MM.1S (cell line): ENCODE data around the gene NFATC1.

Experiments
- DNase-seq: peaks from one replicate; pipeline ENCODE4 v3.0.0-alpha.2; 2015
- H2AFZ ChIP-seq: fragments of 300-600 bp; sonication (generic); 2 replicates; pipeline ENCODE4 v1.6.0; 2016; ENCODE audit warnings: antibody characterized with exemption, low read length
- H3F3A ChIP-seq: fragments of 300-600 bp; sonication (generic); 2 replicates; pipeline ENCODE4 v1.6.1; 2016; ENCODE audit warnings: mild to moderate bottlenecking, antibody characterized with exemption, low read length, moderate library complexity, mixed read lengths; ENCODE audit not compliant: insufficient read depth
- H3K27ac ChIP-seq: fragments of 300-600 bp; sonication (generic); 2 replicates; pipeline ENCODE4 v1.5.1; 2016; ENCODE audit warnings: mild to moderate bottlenecking, low read length
- H3K27me3 ChIP-seq: fragments of 300-600 bp; sonication (generic); replicated peaks from 2 replicates; pipeline ENCODE4 v1.6.0; 2016; ENCODE audit warnings: low read length; ENCODE audit not compliant: insufficient read depth
- H3K36me3 ChIP-seq: fragments of 300-600 bp; sonication (generic); replicated peaks from 2 replicates; pipeline ENCODE4 v1.6.1; 2016; ENCODE audit warnings: mild to moderate bottlenecking, low read length, mixed read lengths; ENCODE audit not compliant: insufficient read depth
- H3K4me1 ChIP-seq: fragments of 300-600 bp; sonication (generic); 2 replicates; pipeline ENCODE4 v1.6.1; 2016; ENCODE audit warnings: low read length, mixed read lengths
- H3K4me2 ChIP-seq: fragments of 300-600 bp; sonication (generic); 2 replicates; pipeline ENCODE4 v1.6.0; 2016; ENCODE audit warnings: low read depth, low read length
- H3K4me3 ChIP-seq: fragments of 300-600 bp; sonication (generic); 2 replicates; pipeline ENCODE4 v1.5.1; 2016; ENCODE audit warnings: low read length, mixed read lengths
- H3K79me2 ChIP-seq: fragments of 300-600 bp; sonication (generic); 2 replicates; pipeline ENCODE4 v1.6.1; 2016; ENCODE audit warnings: mixed run types, low read length, mixed read lengths
- H3K9ac ChIP-seq: fragments of 300-600 bp; sonication (generic); 2 replicates; pipeline ENCODE4 v1.6.1; 2016; ENCODE audit warnings: low read length, mixed read lengths
- H3K9me2 ChIP-seq: fragments of 300-600 bp; sonication (generic); replicated peaks from 2 replicates; pipeline ENCODE4 v1.6.1; 2016; ENCODE audit warnings: mild to moderate bottlenecking, low read length, mixed read lengths; ENCODE audit not compliant: insufficient read depth
- H3K9me3 ChIP-seq: fragments of 300-600 bp; sonication (generic); replicated peaks from 2 replicates; pipeline ENCODE4 v1.6.1; 2016; ENCODE audit warnings: mild to moderate bottlenecking, low read length, mixed read lengths; ENCODE audit not compliant: insufficient read depth
- H4K20me1 ChIP-seq: fragments of 300-600 bp; sonication (generic); 2 replicates; pipeline ENCODE4 v1.6.1; 2016; ENCODE audit warnings: mild to moderate bottlenecking, low read length, moderate library complexity, mixed read lengths; ENCODE audit not compliant: insufficient read depth
- CTCF ChIP-seq: fragments of 300-600 bp; sonication (generic); IDR thresholded peaks from 2 replicates; pipeline ENCODE4 v1.5.1; 2016; ENCODE audit warnings: antibody characterized with exemption, low read length, mixed read lengths
- EZH2 ChIP-seq: fragments of 300-600 bp; sonication (generic); optimal IDR thresholded peaks from 2 replicates; pipeline ENCODE3; 2017; ENCODE audit warnings: low read depth, mild to moderate bottlenecking, antibody characterized with exemption, low read length, mixed read lengths
- EZH2phosphoT487 ChIP-seq: fragments of 300-600 bp; sonication (generic); IDR thresholded peaks from 2 replicates; pipeline ENCODE4 v1.6.1; 2018; ENCODE audit warnings: antibody characterized with exemption, low read length

NFATC1 gene

GRCh38 chr18:79558933-79559416 is 163.2 kb downstream of the NFATC1 start:
- Histone ChIP-seq H3K4me3 (no peak overlapping the region), H3K9me2 (no peaks in the 10 kb centered on the region), H3K27me3 (no peaks in the 10 kb centered on the region), H3F3A (no peaks in the 10 kb centered on the region), H3K4me1 (no peaks in the 10 kb centered on the region), H3K9ac (no peak overlapping the region), H3K79me2 (no peaks in the 10 kb centered on the region), H3K4me2 (no peak overlapping the region), H3K9me3 (no peaks in the 10 kb centered on the region), H3K27ac (no peak overlapping the region), H2AFZ (no peak overlapping the region), H3K36me3 (no peaks in the 10 kb centered on the region), H4K20me1 (no peaks in the 10 kb centered on the region)
- TF ChIP-seq EZH2phosphoT487 (no peak), CTCF (no peak), EZH2 (no peak)
- no peak for DNase-seq

- Histone ChIP-seq H3K4me1 (no peaks in the 10 kb centered on the region), H3K9me2 (no peaks in the 10 kb centered on the region), H3K9me3 (no peaks in the 10 kb centered on the region), H2AFZ (no peak overlapping the region), H3K4me3 (no peak overlapping the region), H4K20me1 (no peaks in the 10 kb centered on the region), H3K79me2 (no peaks in the 10 kb centered on the region), H3K4me2 (no peak overlapping the region), H3K27ac (no peak overlapping the region), H3K9ac (no peak overlapping the region), H3K36me3 (no peaks in the 10 kb centered on the region), H3F3A (no peaks in the 10 kb centered on the region), H3K27me3 (no peaks in the 10 kb centered on the region)
- no peak for DNase-seq
- TF ChIP-seq EZH2phosphoT487 (no peak), CTCF (no peak), EZH2 (no peak)
Observed at GRCh38 chr18:79559436-79559835, 163.7 kb downstream of the NFATC1 start.

- Histone ChIP-seq H3K4me3 (no peak overlapping the region), H3K79me2 (no peaks in the 10 kb centered on the region), H3K4me2 (no peak overlapping the region), H3K9me2 (no peaks in the 10 kb centered on the region), H3K4me1 (no peaks in the 10 kb centered on the region), H3K27me3 (no peaks in the 10 kb centered on the region), H3F3A (no peaks in the 10 kb centered on the region), H3K9me3 (no peaks in the 10 kb centered on the region), H3K9ac (no peak overlapping the region), H4K20me1 (no peaks in the 10 kb centered on the region), H3K27ac (no peak overlapping the region), H3K36me3 (no peaks in the 10 kb centered on the region), H2AFZ (no peak overlapping the region)
- DNase-seq, result no peak
- no peak for TF ChIP-seq EZH2
- no peak for TF ChIP-seq CTCF
- no peak for TF ChIP-seq EZH2phosphoT487
Observed at GRCh38 chr18:79560042-79560860, 164.5 kb downstream of the NFATC1 start.
